ENCODE results near the gene SYNM. TPM values are rescaled to one million over a fixed set of nuclear protein-coding genes. Genes with fewer than 3 reads are reported as not detected.
A peak's percentile ranks its signal among the peaks of the same experiment; 100 is the strongest.

SYNM gene
- total RNA-seq, 4 donors from 2014 or later, result 98.3 to 414 (median 158) TPM

GRCh38 chr15:99145778-99146177, 40.9 kb downstream of the SYNM start:
- in situ Hi-C loops (cut with MboI; ENCODE audit: low pct_ligation_motif_present in 1 of 4, low pct_unique_long_range_greater_than_20kb in 1 of 4, low sequenced_read_pairs in 3 of 4) (no loop called here), intact Hi-C loops (cut with DNase I; ENCODE audit: low total_unique reads) (loop anchor here (1.0 kb wide), 1 partner anchor 12 kb away; no protein-coding TSS in a partner anchor)
- H3K36me3 ChIP-seq, result no peaks in the 10 kb centered on the region
- no peak for DNase-seq
- H3K4me1 ChIP-seq, result peaks cover 11 to 26% (median 17%) of the 10 kb centered on the region in 4 donors
- no peaks in the 10 kb centered on the region for H3K9me3 ChIP-seq
- 87 to 100% methylated on average over 2 to 6 of the region's 6 CpGs for WGBS, 2 donors (ENCODE audit: low coverage in 1 of 2)
- H3K27me3 ChIP-seq, result no peaks in the 10 kb centered on the region
- no peak for TF ChIP-seq EP300 (IDR thresholded peaks at IDR 0.05; ENCODE audit: low read depth)
- peak in 1 of 3 donors; percentile 27 for TF ChIP-seq POLR2AphosphoS5 (IDR thresholded peaks at IDR 0.05)
- H3K4me3 ChIP-seq, result no peak overlapping the region
- peak overlapping the region; percentile 40 to 91 (median 79) for H3K27ac ChIP-seq

- no peak overlapping the region for H3K4me3 ChIP-seq
- TF ChIP-seq POLR2AphosphoS5 (IDR thresholded peaks at IDR 0.05) (peak in 1 of 3 donors; percentile 3), EP300 (IDR thresholded peaks at IDR 0.05; ENCODE audit: low read depth) (no peak)
- no peaks in the 10 kb centered on the region for H3K36me3 ChIP-seq
- H3K9me3 ChIP-seq, result no peaks in the 10 kb centered on the region
- peak overlapping the region; percentile 40 to 91 (median 79) for H3K27ac ChIP-seq
- in situ Hi-C loops (cut with MboI; ENCODE audit: low pct_ligation_motif_present in 1 of 4, low pct_unique_long_range_greater_than_20kb in 1 of 4, low sequenced_read_pairs in 3 of 4) (no loop called here), intact Hi-C loops (cut with DNase I; ENCODE audit: low total_unique reads) (no loop called here)
- H3K4me1 ChIP-seq, result peaks cover 11 to 26% (median 17%) of the 10 kb centered on the region in 4 donors
- WGBS, 2 donors (ENCODE audit: low coverage in 1 of 2), result 94% methylated on average over 5 of the region's 5 CpGs; no CpG with 5 or more reads in 1 of the 2 donors
- H3K27me3 ChIP-seq, result no peaks in the 10 kb centered on the region
- no peak for DNase-seq
These were observed 41.8 kb downstream of the SYNM start for GRCh38 chr15:99146661-99147060.

- Histone ChIP-seq H3K4me1 (peaks cover 6 to 15% (median 8%) of the 10 kb centered on the region in 4 donors), H3K27ac (peak overlapping the region in 3 of 4 donors; percentile 38 to 74 (median 57))
These were observed 44.0 kb downstream of the SYNM start for GRCh38 chr15:99148851-99149276.

GRCh38 chr15:99149366-99149765, 44.5 kb downstream of the SYNM start:
- TF ChIP-seq POLR2A (IDR thresholded peaks at IDR 0.05) (no peak), EP300 (IDR thresholded peaks at IDR 0.05; ENCODE audit: low read depth) (no peak), POLR2AphosphoS5 (IDR thresholded peaks at IDR 0.05) (no peak), CTCF (IDR thresholded peaks at IDR 0.05) (no peak)
- DNase-seq, result no peak
- Histone ChIP-seq H3K27ac (peak overlapping the region in 3 of 4 donors; percentile 38 to 74 (median 57)), H3K4me3 (no peak overlapping the region), H3K4me1 (peaks cover 2 to 10% (median 3%) of the 10 kb centered on the region in 4 donors), H3K36me3 (no peaks in the 10 kb centered on the region), H3K27me3 (no peaks in the 10 kb centered on the region), H3K9me3 (no peaks in the 10 kb centered on the region)
- intact Hi-C loops (cut with DNase I; ENCODE audit: low total_unique reads), result no loop called here
- in situ Hi-C loops (cut with MboI; ENCODE audit: low pct_ligation_motif_present in 1 of 4, low pct_unique_long_range_greater_than_20kb in 1 of 4, low sequenced_read_pairs in 3 of 4), result no loop called here
- WGBS, 2 donors (ENCODE audit: low coverage in 1 of 2), result 93 to 100% methylated on average over 1 to 4 of the region's 4 CpGs

More at GRCh38 chr15:99148851-99149276, 44.0 kb downstream of the SYNM start:
- 74% methylated on average over 7 of the region's 7 CpGs; no CpG with 5 or more reads in 1 of the 2 donors for WGBS, 2 donors (ENCODE audit: low coverage in 1 of 2)
- TF ChIP-seq POLR2AphosphoS5 (IDR thresholded peaks at IDR 0.05) (no peak), POLR2A (IDR thresholded peaks at IDR 0.05) (no peak), CTCF (IDR thresholded peaks at IDR 0.05) (no peak), EP300 (IDR thresholded peaks at IDR 0.05; ENCODE audit: low read depth) (no peak)
- no peaks in the 10 kb centered on the region for H3K36me3 ChIP-seq
- H3K4me3 ChIP-seq, result no peak overlapping the region
- in situ Hi-C loops (cut with MboI; ENCODE audit: low pct_ligation_motif_present in 1 of 4, low pct_unique_long_range_greater_than_20kb in 1 of 4, low sequenced_read_pairs in 3 of 4) (no loop called here), intact Hi-C loops (cut with DNase I; ENCODE audit: low total_unique reads) (no loop called here)
- DNase-seq, result no peak
- no peaks in the 10 kb centered on the region for H3K9me3 ChIP-seq
- H3K27me3 ChIP-seq, result no peaks in the 10 kb centered on the region

GRCh38 chr15:99151156-99151555, 46.3 kb downstream of the SYNM start:
- TF ChIP-seq POLR2A (IDR thresholded peaks at IDR 0.05) (no peak), POLR2AphosphoS5 (IDR thresholded peaks at IDR 0.05) (no peak), CTCF (IDR thresholded peaks at IDR 0.05) (no peak), EP300 (IDR thresholded peaks at IDR 0.05; ENCODE audit: low read depth) (no peak)
- H3K9me3 ChIP-seq, result no peaks in the 10 kb centered on the region
- no peak overlapping the region for H3K4me3 ChIP-seq
- peaks cover 0 to 4% (median 0%) of the 10 kb centered on the region in 4 donors for H3K4me1 ChIP-seq
- peaks cover 0 to 5% (median 0%) of the 10 kb centered on the region in 4 donors for H3K36me3 ChIP-seq
- WGBS, 2 donors (ENCODE audit: low coverage in 1 of 2), result 75% methylated on average over 2 of the region's 2 CpGs; no CpG with 5 or more reads in 1 of the 2 donors
- no peak overlapping the region for H3K27ac ChIP-seq
- H3K27me3 ChIP-seq, result no peaks in the 10 kb centered on the region
- in situ Hi-C loops (cut with MboI; ENCODE audit: low pct_ligation_motif_present in 1 of 4, low pct_unique_long_range_greater_than_20kb in 1 of 4, low sequenced_read_pairs in 3 of 4), result no loop called here
- DNase-seq, result no peak
- intact Hi-C loops (cut with DNase I; ENCODE audit: low total_unique reads), result no loop called here
